Measurements from ENCODE around the gene FGF12. TPM values are rescaled to one million over a fixed set of nuclear protein-coding genes. Genes with fewer than 3 reads are reported as not detected.

FGF12 gene
- total RNA-seq, 1 experiment from 2014 or later: 4.6 TPM

DNA sequence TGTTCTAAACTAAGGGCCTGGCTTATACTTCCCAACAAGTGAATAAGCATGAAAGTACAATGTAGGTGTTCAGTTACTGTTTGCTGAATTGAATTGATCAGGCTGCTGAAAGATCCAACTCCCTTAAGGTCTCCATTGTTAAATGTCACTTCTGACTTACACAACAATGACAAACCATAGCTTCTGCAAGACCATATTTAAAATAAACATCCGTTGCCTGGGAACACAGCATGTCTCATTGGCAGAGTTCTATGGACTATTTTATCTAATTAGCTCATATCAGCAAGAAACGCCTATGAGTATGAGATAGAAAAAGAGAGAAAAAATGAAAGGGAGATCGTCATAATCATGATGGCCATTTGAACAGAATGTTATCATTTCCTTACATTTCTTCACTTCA lies 605.4 kb downstream of the FGF12 start:
- peak; percentile 9 for DNase-seq (ENCODE audit: low read depth)

DNA sequence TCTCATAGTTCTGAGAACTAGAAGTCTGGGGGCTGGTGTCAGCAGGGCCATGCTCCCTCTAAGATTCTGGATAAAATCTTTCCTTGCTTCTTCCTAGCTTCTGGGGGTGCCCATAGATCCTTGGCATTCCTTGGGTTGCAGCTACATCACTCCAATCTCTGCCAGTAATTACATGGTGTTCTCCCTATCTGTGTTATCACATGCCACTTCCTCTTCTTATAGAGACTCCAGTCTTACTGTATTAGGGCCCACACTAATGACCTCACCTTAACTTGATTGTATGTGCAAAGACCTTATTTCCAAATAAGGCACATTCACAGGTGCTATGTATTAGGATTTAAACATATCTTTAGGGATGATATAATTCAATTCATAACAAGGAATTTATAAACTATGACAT lies 618.5 kb downstream of the FGF12 start:
- no peak for DNase-seq (ENCODE audit: low read depth)

DNA sequence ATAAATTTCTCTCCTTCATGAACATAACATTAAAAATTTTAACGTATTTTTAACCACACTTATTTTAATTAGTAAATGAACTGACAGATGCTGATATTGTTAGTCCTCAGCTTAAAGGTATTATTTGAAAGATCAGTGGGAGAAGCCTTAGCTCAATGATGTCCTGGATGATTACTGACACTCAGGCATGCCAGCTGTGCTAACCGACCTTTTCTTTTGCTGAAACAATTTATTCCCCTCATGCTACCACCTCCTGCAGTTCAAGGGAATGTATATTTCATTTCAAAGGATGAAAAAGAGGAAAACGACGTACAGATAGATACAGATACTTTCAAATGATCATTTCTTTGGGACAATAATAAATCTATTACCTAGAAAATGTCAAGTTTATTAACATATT lies 620.8 kb downstream of the FGF12 start:
- DNase-seq (ENCODE audit: low read depth): no peak

DNA sequence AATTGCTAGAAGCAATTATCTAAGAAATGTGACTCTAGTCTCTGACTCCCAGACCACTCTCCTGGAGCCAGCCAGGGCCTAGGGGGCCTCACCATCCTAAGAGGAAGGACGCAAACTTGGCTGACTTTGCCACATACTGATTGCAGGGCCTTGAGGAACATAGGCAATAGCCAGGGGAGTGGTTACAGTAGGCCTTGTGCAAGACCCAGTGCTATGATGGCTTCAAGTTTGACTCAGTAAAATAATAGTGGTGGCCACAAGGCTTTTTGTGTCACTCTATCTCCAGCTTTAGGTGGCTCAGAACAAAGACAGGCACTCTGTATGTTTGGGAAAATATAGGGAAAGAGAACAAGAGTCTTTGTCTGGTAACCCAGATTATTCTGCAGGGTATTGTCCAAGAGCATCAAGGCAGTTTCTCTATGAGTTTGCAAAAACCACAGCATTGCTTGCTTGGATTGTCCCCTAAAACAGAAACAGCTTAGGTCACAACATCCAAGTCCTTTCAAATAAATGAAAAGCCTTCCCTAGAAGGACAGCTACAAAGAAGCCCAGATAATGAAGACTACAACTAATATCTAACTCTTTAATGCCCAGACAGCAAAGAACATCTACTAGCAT lies 634.8 kb downstream of the FGF12 start:
- DNase-seq (ENCODE audit: low read depth): no peak

GRCh38 chr3:192091831-192092230 lies 635.5 kb downstream of the FGF12 start:
- DNase-seq (ENCODE audit: low read depth): peak; percentile 11

DNA sequence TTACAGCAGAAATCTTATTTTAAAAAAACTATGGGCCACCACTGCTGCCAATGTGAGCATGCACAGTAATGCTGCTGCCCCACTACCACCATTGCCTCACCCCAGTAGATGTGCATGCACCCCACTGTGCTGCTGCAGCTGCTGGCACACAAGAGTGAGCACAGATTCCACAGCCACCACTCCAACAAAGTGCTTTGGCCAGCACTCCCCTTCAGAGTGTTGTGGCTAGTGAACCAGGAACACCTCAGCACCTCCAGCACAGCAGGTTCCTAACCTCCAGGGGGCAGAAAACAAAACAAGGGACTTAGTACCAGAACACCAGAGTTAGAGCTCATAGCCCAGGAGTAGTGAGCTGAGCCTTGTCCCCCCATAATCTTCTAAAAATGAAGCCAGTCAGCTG lies 636.8 kb downstream of the FGF12 start:
- peak; percentile 19 for DNase-seq (ENCODE audit: low read depth)

Other genes with a start within 250 kb of the FGF12 start
- 28.3 and 35.0 TPM in 2 replicates for gene MB21D2, start 190.3 kb upstream of the FGF12 start, total RNA-seq (2014; rRNA removed; shearing (Covaris generic))

Data from M059J (cell line).